HCT116 (cell line): ENCODE measurements around the gene NOSIP. TPM values are rescaled to one million over a fixed set of nuclear protein-coding genes. Genes with fewer than 3 reads are reported as not detected.

Source experiments
- ATAC-seq: fragments of 200-7000 bp; cut with Tn5 transposase; 2 replicates; pipeline ENCODE4 v1.9.1; 2020; ENCODE audit warnings: mild to moderate bottlenecking, moderate library complexity
- BruUV-seq: library from RNA; stranded (reverse); fragments of 400-500 nt; replicated peaks from 2 replicates; lab custom pipeline; 2021; lab: Mats Ljungman, UMichigan
- CTCF ChIA-PET: fragments of 300-600 bp; sonication (Branson Sonifier 250); formaldehyde crosslinking; loops from one replicate; lab custom pipeline; 2021; ENCODE audit warnings: antibody characterized with exemption; lab: Charles Lee
- POLR2A ChIA-PET: fragments of 300-600, 350-600 bp; sonication (Branson Sonifier 250); formaldehyde crosslinking; loops from one replicate; lab custom pipeline; 2021; ENCODE audit warnings: antibody characterized with exemption; lab: Charles Lee
- RAD21 ChIA-PET, 2 experiments: fragments of 300-600 bp; sonication (Branson Sonifier 250); formaldehyde crosslinking; loops; one replicate each; lab custom pipeline; 2023; ENCODE audit warnings: low total read pairs in 2 of 2; ENCODE audit not compliant: uncharacterized antibody in 2 of 2, unreplicated experiment in 2 of 2, low non-redundant PET in 1 of 2; lab: Charles Lee
- DNase-seq: peaks from one replicate; pipeline ENCODE4 v3.0.0-alpha.2; 2010; ENCODE audit warnings: low read depth, low spot score
- H2AFZ ChIP-seq: fragments of 200-600 bp; shearing (Covaris generic), sonication (generic); 2 replicates; pipeline ENCODE4 v1.6.1; 2017; ENCODE audit warnings: low read depth, mixed run types, mixed read lengths, antibody characterized with exemption, low read length; ENCODE audit not compliant: poor library complexity, severe bottlenecking
- H3K27ac ChIP-seq: 2 replicates; pipeline ENCODE4 v1.5.1; 2012; ENCODE audit warnings: low read depth, low read length
- H3K27me3 ChIP-seq: fragments of 200-600 bp; sonication (generic); 2 replicates; pipeline ENCODE4 v1.6.1; 2016; ENCODE audit warnings: mixed run types, low read length, mixed read lengths; ENCODE audit not compliant: insufficient read depth
- H3K36me3 ChIP-seq, 2 experiments: fragments of 200-500 bp in 1 of 2; fragments of 200-600 bp in 1 of 2; sonication (Bioruptor generic) in 1 of 2; sonication (generic) in 1 of 2; 2 replicates each; pipeline versions ENCODE4 v1.5.1 to v1.6.1; 2014 to 2016; ENCODE audit warnings: low read length in 2 of 2, inconsistent platforms in 1 of 2, mixed read lengths in 1 of 2, mixed run types in 1 of 2; ENCODE audit not compliant: insufficient read depth in 2 of 2, control insufficient read depth in 1 of 2
- H3K4me1 ChIP-seq, 2 experiments: fragments of 200-600 bp in 1 of 2; sonication (generic) in 1 of 2; 2 replicates each; pipeline versions ENCODE4 v1.5.1 to v1.6.1; 2012 to 2017; ENCODE audit warnings: low read length in 2 of 2, inconsistent platforms in 1 of 2, mild to moderate bottlenecking in 1 of 2, mixed read lengths in 1 of 2, mixed run types in 1 of 2, moderate library complexity in 1 of 2; ENCODE audit not compliant: insufficient read depth in 2 of 2, control insufficient read depth in 1 of 2
- H3K4me2 ChIP-seq: fragments of 200-600 bp; sonication (generic); 2 replicates; pipeline ENCODE4 v1.6.1; 2017; ENCODE audit warnings: mixed run types, low read length, mixed read lengths
- H3K4me3 ChIP-seq, 2 experiments: fragments of 200-600 bp in 1 of 2; sonication (generic) in 1 of 2; replicated peaks in 1 of 2; 2 replicates each; pipeline ENCODE4 v1.5.1; 2011 to 2016; ENCODE audit warnings: low read length in 2 of 2, control low read depth in 1 of 2, low read depth in 1 of 2, mild to moderate bottlenecking in 1 of 2, mixed read lengths in 1 of 2, mixed run types in 1 of 2
- H3K79me2 ChIP-seq: fragments of 200-600 bp; sonication (generic); 2 replicates; pipeline ENCODE4 v1.6.1; 2017; ENCODE audit warnings: mild to moderate bottlenecking, mixed run types, low read length, moderate library complexity, mixed read lengths; ENCODE audit not compliant: insufficient read depth
- H3K9ac ChIP-seq: fragments of 200-600 bp; sonication (generic); 2 replicates; pipeline ENCODE4 v1.6.1; 2016; ENCODE audit warnings: low read length, mixed read lengths
- H3K9me2 ChIP-seq: fragments of 200-600 bp; sonication (generic), shearing (Covaris generic); 2 replicates; pipeline ENCODE4 v1.6.1; 2017; ENCODE audit warnings: mixed run types, mild to moderate bottlenecking, moderate library complexity; ENCODE audit not compliant: insufficient read depth
- H3K9me3 ChIP-seq, 2 experiments: fragments of 200-500 bp in 1 of 2; fragments of 200-600 bp in 1 of 2; sonication (Bioruptor generic) in 1 of 2; sonication (generic) in 1 of 2; 2 replicates each; pipeline ENCODE4 v1.6.1; 2014 to 2017; ENCODE audit warnings: low read length in 2 of 2, mixed read lengths in 2 of 2, inconsistent platforms in 1 of 2, low read depth in 1 of 2, mild to moderate bottlenecking in 1 of 2, mixed run types in 1 of 2, moderate library complexity in 1 of 2; ENCODE audit not compliant: control insufficient read depth in 1 of 2, insufficient read depth in 1 of 2
- H4K20me1 ChIP-seq: fragments of 200-600 bp; sonication (generic), shearing (Covaris generic); 2 replicates; pipeline ENCODE4 v1.6.1; 2017; ENCODE audit warnings: mixed run types, mild to moderate bottlenecking, moderate library complexity; ENCODE audit not compliant: insufficient read depth
- EZH2phosphoT487 ChIP-seq: fragments of 200-600 bp; IDR thresholded peaks from 2 replicates; pipeline ENCODE4 v1.6.1; 2018; ENCODE audit warnings: antibody characterized with exemption, borderline replicate concordance
- FOSL1 ChIP-seq: IDR thresholded peaks from 2 replicates; pipeline ENCODE4 v1.6.1; 2012; ENCODE audit warnings: low read depth
- POLR2A ChIP-seq: IDR thresholded peaks from 2 replicates; pipeline ENCODE4 v1.7.0; 2011; ENCODE audit warnings: borderline replicate concordance; ENCODE audit not compliant: insufficient read depth, insufficient read length; ENCODE audit errors: extremely low read depth
- POLR2AphosphoS5 ChIP-seq: IDR thresholded peaks from 2 replicates; pipeline ENCODE4 v1.6.1; 2011; ENCODE audit warnings: mild to moderate bottlenecking, low read depth, low read length, moderate library complexity
- REST ChIP-seq: IDR thresholded peaks from 2 replicates; pipeline ENCODE4 v1.6.1; 2012; ENCODE audit warnings: low read depth
- SIN3A ChIP-seq: IDR thresholded peaks from 2 replicates; pipeline ENCODE4 v1.6.1; 2012; ENCODE audit warnings: low read depth
- TCF7L2 ChIP-seq: IDR thresholded peaks from 2 replicates; pipeline ENCODE4 v1.7.0; 2011; ENCODE audit warnings: borderline replicate concordance, inconsistent platforms; ENCODE audit not compliant: insufficient read depth, insufficient read length; ENCODE audit errors: extremely low read depth
- ZFX ChIP-seq: fragments of 450-650 bp; IDR thresholded peaks from 2 replicates; pipeline ENCODE4 v1.6.1; 2017
- ZNF274 ChIP-seq: fragments of 200-500 bp; sonication (Bioruptor generic); IDR thresholded peaks from 2 replicates; pipeline ENCODE4 v1.6.1; 2014; ENCODE audit warnings: mild to moderate bottlenecking, low read depth, low read length, inconsistent platforms
- intact Hi-C: fragments of 100-400 bp; cut with micrococcal nuclease; formaldehyde crosslinking; loops from 2 replicates; pipeline ENCODE4 v1.10.0; 2022
- total RNA-seq: library from RNA; stranded (reverse); gene quantifications from one replicate; pipeline ENCODE4 v1.2.1, GENCODE V29; 2021; ENCODE audit not compliant: unreplicated experiment

Gene NOSIP
- total RNA-seq, 1 experiment from 2014 or later = 133 TPM

- peak overlapping the region; percentile 40; the same call in 1 of the 2 replicates for H3K27ac ChIP-seq
- no peak overlapping the region for H3K9ac ChIP-seq
Observed at GRCh38 chr19:49555600-49556411, 24.6 kb downstream of the NOSIP start.

GRCh38 chr19:49554701-49555181, 25.6 kb downstream of the NOSIP start:
- Histone ChIP-seq H3K36me3 (peaks cover 33 to 39% of the 10 kb centered on the region in 2 experiments), H3K4me2 (no peak overlapping the region), H3K4me1 (peaks cover 0 to 6% of the 10 kb centered on the region in 2 experiments; a peak in 2 of 4 replicates), H3K4me3 (no peak overlapping the region), H4K20me1 (no peaks in the 10 kb centered on the region), H3K9me3 (no peaks in the 10 kb centered on the region), H3K9me2 (no peaks in the 10 kb centered on the region), H3K9ac (no peak overlapping the region), H3K79me2 (no peaks in the 10 kb centered on the region), H3K27me3 (no peaks in the 10 kb centered on the region), H3K27ac (no peak overlapping the region), H2AFZ (no peak overlapping the region)
- intact Hi-C loops = no loop called here
- BruUV-seq = no TSS peak
- DNase-seq (no peak), ATAC-seq (no peak)
- TF ChIP-seq EZH2phosphoT487 (no peak), TCF7L2 (no peak), POLR2AphosphoS5 (no peak), REST (no peak), SIN3A (no peak), ZNF274 (no peak)
- ChIA-PET POLR2A (no interaction called here), CTCF (no interaction called here), RAD21 (no interaction called here)

More at GRCh38 chr19:49555600-49556411, 24.6 kb downstream of the NOSIP start:
- CTCF ChIA-PET = interaction anchor here (1.0 kb wide), 1 partner anchor 9 kb away, joined by 3 read pairs; no protein-coding TSS in a partner anchor
- H3K9me2 ChIP-seq = no peaks in the 10 kb centered on the region
- intact Hi-C loops = no loop called here
- no peak overlapping the region for H3K4me2 ChIP-seq
- H3K36me3 ChIP-seq = peaks cover 35 to 47% of the 10 kb centered on the region in 2 experiments
- TF ChIP-seq SIN3A (no peak), POLR2A (no peak), FOSL1 (no peak), ZFX (no peak), TCF7L2 (no peak)
- peak; percentile 40 for DNase-seq
- peaks cover 0 to 6% of the 10 kb centered on the region in 2 experiments; a peak in 2 of 4 replicates for H3K4me1 ChIP-seq
- H3K79me2 ChIP-seq = peaks cover 10% of the 10 kb centered on the region
- BruUV-seq = no TSS peak
- no peaks in the 10 kb centered on the region for H4K20me1 ChIP-seq
- H2AFZ ChIP-seq = no peak overlapping the region
- no peaks in the 10 kb centered on the region for H3K27me3 ChIP-seq
- POLR2A ChIA-PET = no interaction called here
- ATAC-seq = peak; percentile 88
- H3K9me3 ChIP-seq = no peaks in the 10 kb centered on the region
- H3K4me3 ChIP-seq = no peak overlapping the region
- RAD21 ChIA-PET = no interaction called here
